Measurements from ENCODE around the gene PRKCZ. TPM values are rescaled to one million over a fixed set of nuclear protein-coding genes. Genes with fewer than 3 reads are reported as not detected.
A peak's percentile ranks its signal among the peaks of the same experiment; 100 is the strongest.

The PRKCZ gene
- 10 to 100 TPM; 13.2 to 14.7 TPM for total RNA-seq

DNA sequence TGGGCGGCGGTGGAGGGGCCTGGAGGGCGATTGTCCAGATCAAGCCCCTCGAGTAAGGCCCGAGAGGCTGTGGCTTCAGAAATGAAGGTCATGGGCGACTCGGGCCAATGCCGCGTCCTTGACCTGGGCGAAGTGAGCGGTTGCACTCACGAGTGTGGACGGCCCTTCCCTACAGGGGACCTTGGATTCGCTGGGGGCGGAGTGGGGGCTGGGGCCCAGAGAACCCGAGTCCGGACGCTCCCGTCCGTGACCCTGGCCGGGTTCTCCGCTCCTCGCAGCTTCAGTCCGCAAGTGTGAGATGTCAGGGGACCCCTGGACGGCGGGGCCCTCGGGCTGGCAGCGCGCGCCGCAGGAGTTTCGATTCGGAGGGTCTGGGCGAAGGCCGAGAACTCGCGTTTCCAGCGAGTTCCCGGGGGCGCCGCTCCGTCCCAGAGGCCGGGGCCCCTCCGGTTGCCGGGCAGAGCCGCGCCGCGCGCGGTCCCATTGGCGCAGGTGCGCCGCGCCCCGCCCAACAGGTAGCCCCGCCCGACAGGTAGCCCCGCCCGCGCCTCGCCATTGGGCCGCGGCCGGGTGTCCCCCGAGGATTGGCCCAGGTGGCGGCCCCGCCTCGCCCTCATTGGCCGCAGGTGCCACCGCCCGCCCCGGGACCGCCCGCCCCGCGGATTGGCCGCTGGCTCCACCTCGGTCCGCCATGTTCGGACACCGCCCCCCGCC, at the start of gene PRKCZ:
PRKCZ (plus strand) TSS at position 694 of the 714 bp plus-strand sequence. CDS start 220 bp downstream, outside the sequence.
- H3K9me3 Mint-ChIP-seq: no peaks in the 10 kb centered on the region
- H3K36me3 Mint-ChIP-seq: no peaks in the 10 kb centered on the region
- peaks cover 13% of the 10 kb centered on the region for H3K4me1 Mint-ChIP-seq (ENCODE audit: low read depth)
- POLR2A ChIA-PET: no interaction called here
- H3K27me3 Mint-ChIP-seq: peaks cover 14% of the 10 kb centered on the region
- peak within 1 kb of the TSS; percentile 78 for H3K4me3 Mint-ChIP-seq
- CTCF ChIA-PET: no interaction called here
- peak; percentile 95 for DNase-seq
- no peak within 1 kb of the TSS for H3K27ac Mint-ChIP-seq
- intact Hi-C loops (cut with micrococcal nuclease): loop anchor here (5.0 kb wide), 1 partner anchor 108 kb away; no protein-coding TSS in a partner anchor

DNA sequence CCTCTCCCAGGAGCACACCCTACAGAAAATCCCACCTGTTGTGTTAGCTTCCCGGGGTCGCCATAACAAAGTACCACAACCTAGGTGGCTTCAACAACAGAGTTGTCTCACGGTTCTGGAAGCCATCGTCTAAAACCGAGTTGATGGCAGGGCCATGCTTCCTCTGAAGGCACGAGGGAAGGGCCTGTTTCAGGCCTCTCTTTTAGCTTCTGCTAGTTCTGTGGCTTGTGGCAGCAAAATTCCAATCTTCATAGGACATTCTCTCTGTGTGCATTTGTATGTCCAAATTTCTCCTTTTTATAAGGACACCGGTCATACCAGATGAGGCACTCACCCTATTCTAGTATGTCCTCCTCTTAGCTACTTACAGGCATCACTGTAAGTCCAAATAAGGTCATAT, 49.8 kb upstream of the PRKCZ start:
- no peaks in the 10 kb centered on the region for H3K36me3 Mint-ChIP-seq
- intact Hi-C loops (cut with micrococcal nuclease): no loop called here
- H3K27me3 Mint-ChIP-seq: peaks cover 38% of the 10 kb centered on the region
- DNase-seq: no peak
- no peak overlapping the region for H3K4me3 Mint-ChIP-seq
- H3K27ac Mint-ChIP-seq: no peak overlapping the region
- ChIA-PET POLR2A (no interaction called here), CTCF (no interaction called here)
- peaks cover 5% of the 10 kb centered on the region for H3K4me1 Mint-ChIP-seq (ENCODE audit: low read depth)
- H3K9me3 Mint-ChIP-seq: no peaks in the 10 kb centered on the region

- DNase-seq: no peak
- Mint-ChIP-seq H3K36me3 (no peaks in the 10 kb centered on the region), H3K4me3 (no peak overlapping the region), H3K27ac (no peak overlapping the region), H3K4me1 (ENCODE audit: low read depth) (peaks cover 5% of the 10 kb centered on the region), H3K27me3 (peaks cover 40% of the 10 kb centered on the region), H3K9me3 (no peaks in the 10 kb centered on the region)
- ChIA-PET CTCF (no interaction called here), POLR2A (no interaction called here)
- intact Hi-C loops (cut with micrococcal nuclease): no loop called here
Measured at GRCh38 chr1:2000850-2001249, 49.4 kb upstream of the PRKCZ start.

- peaks cover 40% of the 10 kb centered on the region for H3K27me3 Mint-ChIP-seq
Measured at GRCh38 chr1:2001773-2002411, 48.3 kb upstream of the PRKCZ start.

DNA sequence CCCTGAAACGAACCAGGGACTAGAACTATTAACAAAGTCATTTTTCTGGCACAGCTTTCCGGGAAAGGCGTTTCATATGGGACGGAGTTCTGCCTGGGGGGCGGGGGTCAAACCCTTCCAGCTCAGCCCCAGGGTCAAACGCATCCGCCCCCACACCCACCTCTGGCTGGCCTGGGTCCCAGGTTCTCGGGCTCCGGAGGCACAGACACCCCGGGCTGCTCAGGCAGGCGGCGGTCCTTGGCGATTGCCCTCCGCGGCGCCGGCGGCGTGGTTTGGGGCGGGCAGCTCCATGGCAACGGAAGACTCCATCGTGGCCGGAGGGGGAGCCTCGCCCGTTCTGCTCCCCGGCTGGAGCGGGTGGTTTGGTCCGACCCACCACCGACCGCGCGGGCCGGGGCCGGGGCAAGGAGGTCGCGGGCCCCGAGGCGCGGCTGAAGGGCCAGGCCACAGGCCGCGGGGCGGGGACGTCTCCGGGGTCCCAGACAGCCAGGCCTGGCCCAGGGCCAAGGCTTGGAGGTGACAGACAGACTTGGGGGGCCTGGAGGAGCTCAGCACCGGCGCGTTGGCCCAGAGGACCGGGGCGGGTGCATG, 46.6 kb upstream of the PRKCZ start, which contains the start of gene CFAP74:
CFAP74 (minus strand) TSS at position 246 of the 591 bp plus-strand sequence. CDS start 12,830 bp downstream, outside the sequence.
- ChIA-PET CTCF (interaction anchor here (0.6 kb wide), 1 partner anchor 42 kb away, joined by 3 read pairs; no protein-coding TSS in a partner anchor), POLR2A (no interaction called here)
- peaks cover 36% of the 10 kb centered on the region for H3K27me3 Mint-ChIP-seq
- H3K27ac Mint-ChIP-seq: no peak within 1 kb of the TSS
- no peaks in the 10 kb centered on the region for H3K36me3 Mint-ChIP-seq
- intact Hi-C loops (cut with micrococcal nuclease): no loop called here
- no peaks in the 10 kb centered on the region for H3K4me1 Mint-ChIP-seq (ENCODE audit: low read depth)
- no peaks in the 10 kb centered on the region for H3K9me3 Mint-ChIP-seq
- DNase-seq: peak; percentile 22
- H3K4me3 Mint-ChIP-seq: no peak within 1 kb of the TSS

More at GRCh38 chr1:2001773-2002411, 48.3 kb upstream of the PRKCZ start:
- CTCF ChIA-PET: no interaction called here
- Mint-ChIP-seq H3K9me3 (no peaks in the 10 kb centered on the region), H3K36me3 (no peaks in the 10 kb centered on the region), H3K4me3 (no peak overlapping the region), H3K27ac (no peak overlapping the region), H3K4me1 (ENCODE audit: low read depth) (no peaks in the 10 kb centered on the region)
- no peak for DNase-seq
- POLR2A ChIA-PET: no interaction called here
- intact Hi-C loops (cut with micrococcal nuclease): no loop called here

GRCh38 chr1:2004856-2005255, 45.4 kb upstream of the PRKCZ start:
- no peak for DNase-seq
- Mint-ChIP-seq H3K4me1 (ENCODE audit: low read depth) (no peaks in the 10 kb centered on the region), H3K4me3 (no peak overlapping the region), H3K36me3 (no peaks in the 10 kb centered on the region), H3K27ac (no peak overlapping the region), H3K27me3 (peaks cover 36% of the 10 kb centered on the region), H3K9me3 (no peaks in the 10 kb centered on the region)
- ChIA-PET POLR2A (no interaction called here), CTCF (no interaction called here)
- intact Hi-C loops (cut with micrococcal nuclease): no loop called here

GRCh38 chr1:2009101-2010053, 40.8 kb upstream of the PRKCZ start:
- Mint-ChIP-seq H3K4me1 (ENCODE audit: low read depth) (no peaks in the 10 kb centered on the region), H3K4me3 (no peak overlapping the region), H3K27me3 (peaks cover 13% of the 10 kb centered on the region), H3K36me3 (no peaks in the 10 kb centered on the region), H3K9me3 (no peaks in the 10 kb centered on the region), H3K27ac (no peak overlapping the region)
- intact Hi-C loops (cut with micrococcal nuclease): no loop called here
- no peak for DNase-seq
- ChIA-PET CTCF (no interaction called here), POLR2A (no interaction called here)

GRCh38 chr1:2014181-2014580, 36.0 kb upstream of the PRKCZ start:
- H3K27ac Mint-ChIP-seq: no peak overlapping the region
- ChIA-PET CTCF (no interaction called here), POLR2A (no interaction called here)
- H3K4me3 Mint-ChIP-seq: no peak overlapping the region
- no peak for DNase-seq
- no peaks in the 10 kb centered on the region for H3K36me3 Mint-ChIP-seq
- H3K27me3 Mint-ChIP-seq: peaks cover 33% of the 10 kb centered on the region
- intact Hi-C loops (cut with micrococcal nuclease): no loop called here
- H3K9me3 Mint-ChIP-seq: no peaks in the 10 kb centered on the region
- peaks cover 3% of the 10 kb centered on the region for H3K4me1 Mint-ChIP-seq (ENCODE audit: low read depth)

GRCh38 chr1:2014741-2015735, 35.2 kb upstream of the PRKCZ start:
- H3K9me3 Mint-ChIP-seq: no peaks in the 10 kb centered on the region
- ChIA-PET POLR2A (no interaction called here), CTCF (no interaction called here)
- no peak for DNase-seq
- H3K27ac Mint-ChIP-seq: no peak overlapping the region
- intact Hi-C loops (cut with micrococcal nuclease): no loop called here
- H3K4me1 Mint-ChIP-seq (ENCODE audit: low read depth): peaks cover 3% of the 10 kb centered on the region
- H3K27me3 Mint-ChIP-seq: peaks cover 33% of the 10 kb centered on the region
- no peaks in the 10 kb centered on the region for H3K36me3 Mint-ChIP-seq
- H3K4me3 Mint-ChIP-seq: no peak overlapping the region

- Mint-ChIP-seq H3K4me1 (ENCODE audit: low read depth) (peaks cover 3% of the 10 kb centered on the region), H3K27ac (no peak overlapping the region), H3K4me3 (no peak overlapping the region), H3K9me3 (no peaks in the 10 kb centered on the region), H3K36me3 (no peaks in the 10 kb centered on the region), H3K27me3 (peaks cover 42% of the 10 kb centered on the region)
- no peak for DNase-seq
- POLR2A ChIA-PET: no interaction called here
- CTCF ChIA-PET: interaction anchor here (1.8 kb wide), 1 partner anchor 28 kb away, joined by 6 read pairs; no protein-coding TSS in a partner anchor
- intact Hi-C loops (cut with micrococcal nuclease): no loop called here
Measured at GRCh38 chr1:2016123-2016522, 34.1 kb upstream of the PRKCZ start.

Measured in activated CD4-positive, alpha-beta memory T cell treated with anti-CD3 and anti-CD28 coated beads for 36 hours (primary cell).